ENCODE results near the gene SGTA. TPM values are rescaled to one million over a fixed set of nuclear protein-coding genes. Genes with fewer than 3 reads are reported as not detected.

Gene SGTA
- total and polyA plus RNA-seq, 12 donors: 28.2 to 104 (median 54.9) TPM

DNA sequence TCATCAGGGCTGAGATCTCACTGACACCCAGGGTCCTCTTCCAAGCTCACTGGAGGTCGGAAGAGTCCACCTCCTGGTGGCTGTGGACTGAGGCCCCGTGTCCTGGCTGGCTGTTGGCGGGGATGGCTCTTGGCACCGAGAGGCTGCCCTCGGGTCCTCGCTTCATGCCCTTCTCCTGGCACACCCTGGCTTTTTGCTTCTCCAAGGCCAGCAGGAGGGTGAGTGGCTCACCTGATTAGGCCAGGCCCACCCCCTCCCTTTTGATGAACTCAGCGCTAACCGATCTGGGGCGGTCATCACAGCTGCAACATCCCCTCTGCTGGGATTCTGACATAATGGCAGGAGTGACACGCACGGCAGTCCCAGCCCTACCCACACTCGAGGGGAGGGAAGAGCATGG is 47.7 kb downstream of the SGTA start:
- intact Hi-C loops (cut with DNase I): no loop called here
- 91 to 99% (median 96%) methylated on average over 6 to 12 of the region's 12 CpGs for WGBS, 4 donors
- Histone ChIP-seq H3K27ac (no peak overlapping the region), H3K36me3 (replicated peaks in 1 of 2) (peaks cover 0 to 17% of the 10 kb centered on the region in 2 donors), H3K27me3 (no peaks in the 10 kb centered on the region), H3K9me3 (replicated peaks in 1 of 3) (no peaks in the 10 kb centered on the region), H3K4me3 (no peak overlapping the region), H3K4me1 (replicated peaks in 1 of 2) (peaks cover 5 to 7% of the 10 kb centered on the region in 2 donors)
- no peak for TF ChIP-seq POLR2A (IDR thresholded peaks at IDR 0.05)
- TF ChIP-seq, protein P1, sequence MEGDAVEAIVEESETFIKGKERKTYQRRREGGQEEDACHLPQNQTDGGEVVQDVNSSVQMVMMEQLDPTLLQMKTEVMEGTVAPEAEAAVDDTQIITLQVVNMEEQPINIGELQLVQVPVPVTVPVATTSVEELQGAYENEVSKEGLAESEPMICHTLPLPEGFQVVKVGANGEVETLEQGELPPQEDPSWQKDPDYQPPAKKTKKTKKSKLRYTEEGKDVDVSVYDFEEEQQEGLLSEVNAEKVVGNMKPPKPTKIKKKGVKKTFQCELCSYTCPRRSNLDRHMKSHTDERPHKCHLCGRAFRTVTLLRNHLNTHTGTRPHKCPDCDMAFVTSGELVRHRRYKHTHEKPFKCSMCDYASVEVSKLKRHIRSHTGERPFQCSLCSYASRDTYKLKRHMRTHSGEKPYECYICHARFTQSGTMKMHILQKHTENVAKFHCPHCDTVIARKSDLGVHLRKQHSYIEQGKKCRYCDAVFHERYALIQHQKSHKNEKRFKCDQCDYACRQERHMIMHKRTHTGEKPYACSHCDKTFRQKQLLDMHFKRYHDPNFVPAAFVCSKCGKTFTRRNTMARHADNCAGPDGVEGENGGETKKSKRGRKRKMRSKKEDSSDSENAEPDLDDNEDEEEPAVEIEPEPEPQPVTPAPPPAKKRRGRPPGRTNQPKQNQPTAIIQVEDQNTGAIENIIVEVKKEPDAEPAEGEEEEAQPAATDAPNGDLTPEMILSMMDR (IDR thresholded peaks at IDR 0.05): no peak
- no peak for DNase-seq

DNA sequence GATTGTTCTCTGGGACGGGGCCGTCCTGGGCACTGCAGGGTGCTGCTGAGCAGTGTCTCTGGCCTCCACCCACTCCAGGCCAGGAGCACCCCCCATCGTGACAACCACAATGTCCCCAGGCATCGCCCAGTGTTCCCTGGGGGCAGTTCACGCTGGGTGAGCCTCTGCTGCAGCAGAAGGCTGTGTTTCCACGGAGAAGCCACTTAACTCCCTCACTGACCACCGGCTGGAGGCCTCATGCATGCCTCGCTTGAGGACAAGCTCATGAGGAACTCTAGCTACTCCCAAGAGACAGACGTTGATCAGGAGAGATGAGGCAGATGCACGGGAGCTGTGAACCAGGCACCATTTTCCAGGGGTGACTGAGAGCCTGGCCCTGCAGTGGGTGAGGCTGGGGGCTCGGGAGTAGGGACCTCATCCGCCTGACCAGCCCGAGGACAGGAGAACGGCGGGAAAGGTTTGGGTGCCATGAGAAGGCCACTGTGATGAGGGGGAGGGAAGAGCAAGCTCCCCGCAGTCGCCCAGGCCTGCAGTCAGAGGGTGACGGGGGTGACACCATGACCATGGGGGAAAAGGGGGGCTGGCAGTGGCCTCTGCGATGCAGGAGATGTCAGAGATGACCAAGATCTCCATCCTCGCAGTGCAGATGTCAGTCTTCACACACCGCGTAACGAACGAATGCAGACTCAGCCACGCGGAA is 48.3 kb downstream of the SGTA start:
- 88 to 93% (median 90%) methylated on average over 15 to 26 of the region's 26 CpGs for WGBS, 4 donors
- Histone ChIP-seq H3K4me3 (no peak overlapping the region), H3K9me3 (replicated peaks in 1 of 3) (no peaks in the 10 kb centered on the region), H3K27ac (no peak overlapping the region), H3K4me1 (replicated peaks in 1 of 2) (peaks cover 5 to 7% of the 10 kb centered on the region in 2 donors), H3K36me3 (replicated peaks in 1 of 2) (peaks cover 0 to 17% of the 10 kb centered on the region in 2 donors), H3K27me3 (no peaks in the 10 kb centered on the region)
- TF ChIP-seq, protein P1 (IDR thresholded peaks at IDR 0.05): no peak
- TF ChIP-seq POLR2A (IDR thresholded peaks at IDR 0.05): no peak
- intact Hi-C loops (cut with DNase I): no loop called here
- DNase-seq: no peak

DNA sequence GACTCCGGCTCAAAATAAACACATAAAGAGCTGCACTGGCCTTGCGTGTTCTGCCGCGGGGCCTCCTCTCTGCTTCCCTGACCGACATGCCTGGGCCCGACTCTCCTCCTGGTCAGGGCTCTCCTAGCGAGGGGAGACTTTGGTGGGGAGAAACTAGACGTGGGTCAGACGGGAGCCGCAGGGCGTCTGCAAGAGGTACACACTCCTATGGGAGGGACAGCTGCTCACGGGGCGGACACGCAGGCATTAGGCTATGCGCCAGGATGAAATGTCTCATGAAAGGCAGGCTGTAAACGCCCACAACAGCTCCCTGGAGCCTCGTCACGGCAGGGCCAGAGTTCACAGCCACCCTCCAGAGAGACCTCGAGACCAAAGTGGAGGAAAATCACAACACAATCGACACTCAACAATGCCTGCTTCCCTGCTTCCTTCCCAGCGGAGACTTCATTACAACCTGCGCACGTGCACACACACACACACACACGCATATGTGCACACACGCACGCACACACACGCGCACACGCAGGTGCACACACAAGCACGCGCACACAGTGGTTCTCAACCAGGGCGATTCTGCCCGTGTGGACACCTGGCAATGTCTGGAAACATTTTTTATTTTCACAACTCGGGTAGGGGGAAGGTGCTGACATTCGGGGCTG is 49.0 kb downstream of the SGTA start:
- no peaks in the 10 kb centered on the region for H3K27me3 ChIP-seq
- H3K27ac ChIP-seq: no peak overlapping the region
- intact Hi-C loops (cut with DNase I): no loop called here
- no peak for TF ChIP-seq POLR2A (IDR thresholded peaks at IDR 0.05)
- TF ChIP-seq, protein P1 (IDR thresholded peaks at IDR 0.05): no peak
- peaks cover 1 to 3% of the 10 kb centered on the region in 2 donors for H3K4me1 ChIP-seq (replicated peaks in 1 of 2)
- H3K9me3 ChIP-seq (replicated peaks in 1 of 3): no peaks in the 10 kb centered on the region
- peaks cover 0 to 17% of the 10 kb centered on the region in 2 donors for H3K36me3 ChIP-seq (replicated peaks in 1 of 2)
- no peak for DNase-seq
- WGBS, 4 donors: 89 to 94% (median 91%) methylated on average over 33 to 35 of the region's 35 CpGs
- no peak overlapping the region for H3K4me3 ChIP-seq

DNA sequence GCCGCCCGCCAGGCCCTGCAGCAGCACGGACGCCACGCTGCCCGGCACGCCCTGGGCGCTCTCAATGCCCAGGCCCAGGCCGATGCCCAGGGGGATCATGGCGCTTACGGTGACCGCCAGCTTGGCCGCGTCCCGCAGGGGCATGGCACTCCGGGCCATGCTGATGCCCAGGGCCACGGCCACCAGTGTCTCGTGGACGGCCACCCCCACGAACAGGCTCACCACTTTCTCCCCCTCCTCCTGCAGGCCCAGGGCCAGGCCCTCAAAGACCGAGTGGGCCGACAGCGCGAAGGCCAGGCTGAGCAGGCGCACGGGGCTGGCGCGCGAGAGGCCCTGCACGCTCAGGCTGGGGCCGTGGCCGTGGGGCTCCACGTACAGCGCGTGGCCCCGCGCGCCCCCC is 50.2 kb downstream of the SGTA start:
- intact Hi-C loops (cut with DNase I): no loop called here

More for the DNA sequence above, 50.2 kb downstream of the SGTA start:
- H3K4me1 ChIP-seq (replicated peaks in 1 of 2): no peaks in the 10 kb centered on the region
- H3K27me3 ChIP-seq: no peaks in the 10 kb centered on the region
- no peak for TF ChIP-seq POLR2A (IDR thresholded peaks at IDR 0.05)
- TF ChIP-seq, protein P1 (IDR thresholded peaks at IDR 0.05): no peak
- DNase-seq: no peak
- peaks cover 0 to 17% of the 10 kb centered on the region in 2 donors for H3K36me3 ChIP-seq (replicated peaks in 1 of 2)
- H3K27ac ChIP-seq: no peak overlapping the region
- 92 to 100% (median 96%) methylated on average over 4 to 38 of the region's 38 CpGs for WGBS, 4 donors
- no peak overlapping the region for H3K4me3 ChIP-seq
- no peaks in the 10 kb centered on the region for H3K9me3 ChIP-seq (replicated peaks in 1 of 3)
